ENCODE measurements around the gene MAPK8IP3.

MAPK8IP3 gene

DNA sequence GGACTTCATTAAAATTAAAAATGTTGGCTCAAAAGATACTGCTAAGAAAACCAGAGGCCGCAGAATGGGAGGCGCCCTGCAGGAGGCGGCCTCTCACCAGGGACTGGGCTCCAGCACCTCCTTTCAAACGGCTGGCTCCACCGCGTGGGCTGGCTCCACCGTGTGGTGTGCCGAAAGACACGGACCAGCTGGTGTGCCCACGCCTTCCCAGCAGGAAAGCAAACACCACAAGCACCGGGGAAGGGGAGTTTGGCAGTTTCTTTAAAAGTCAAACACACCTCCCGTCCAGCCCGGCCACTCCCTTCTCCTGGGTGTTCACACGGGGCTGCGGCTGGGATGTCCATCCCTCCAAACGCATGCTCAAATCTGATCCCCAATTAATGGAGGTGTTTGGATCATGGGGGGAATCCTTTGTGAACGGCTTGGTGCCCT is 106.8 kb downstream of the MAPK8IP3 start:
- no peak for DNase-seq (ENCODE audit: low read depth)

DNA sequence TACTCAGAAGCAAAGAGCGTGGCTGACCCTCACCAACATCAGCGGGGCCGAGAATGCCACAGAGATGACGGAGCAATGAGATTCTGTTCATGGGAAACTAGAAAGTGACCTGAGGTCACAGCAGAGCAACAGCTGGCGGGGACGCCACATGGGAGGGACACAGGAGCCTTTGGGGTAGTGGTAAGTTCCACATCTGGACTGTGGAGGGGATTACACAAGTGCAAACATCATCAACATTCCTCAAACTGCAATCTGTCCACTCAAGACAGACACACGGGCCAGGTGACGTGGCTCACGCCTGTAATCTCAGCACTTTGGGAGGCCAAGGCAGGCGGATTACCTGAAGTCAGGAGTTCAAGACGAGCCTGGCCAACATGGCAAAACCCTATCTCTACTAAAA is 109.5 kb downstream of the MAPK8IP3 start:
- no peak for DNase-seq (ENCODE audit: low read depth)

- no peak for DNase-seq (ENCODE audit: low read depth)
Observed at GRCh38 chr16:1816396-1817275, 110.6 kb downstream of the MAPK8IP3 start.

DNA sequence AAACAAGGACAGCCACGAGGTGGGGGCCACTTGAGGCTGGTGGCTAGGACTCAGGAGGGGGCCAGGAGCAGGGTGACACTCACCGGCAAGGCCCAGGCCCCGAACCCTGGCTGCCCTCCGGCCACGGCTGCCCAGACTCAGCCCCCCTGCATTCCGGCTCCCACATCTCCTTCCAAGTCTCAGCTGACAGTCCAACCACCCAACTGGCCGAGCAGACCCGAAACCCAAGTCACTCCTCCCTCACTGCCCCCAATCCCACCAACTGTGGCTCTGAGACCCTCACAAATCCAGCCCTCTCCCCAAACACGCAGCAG is 111.2 kb downstream of the MAPK8IP3 start:
- no peak for DNase-seq (ENCODE audit: low read depth)

- no peak for DNase-seq (ENCODE audit: low read depth)
Observed at GRCh38 chr16:1817716-1818115, 111.7 kb downstream of the MAPK8IP3 start.

DNA sequence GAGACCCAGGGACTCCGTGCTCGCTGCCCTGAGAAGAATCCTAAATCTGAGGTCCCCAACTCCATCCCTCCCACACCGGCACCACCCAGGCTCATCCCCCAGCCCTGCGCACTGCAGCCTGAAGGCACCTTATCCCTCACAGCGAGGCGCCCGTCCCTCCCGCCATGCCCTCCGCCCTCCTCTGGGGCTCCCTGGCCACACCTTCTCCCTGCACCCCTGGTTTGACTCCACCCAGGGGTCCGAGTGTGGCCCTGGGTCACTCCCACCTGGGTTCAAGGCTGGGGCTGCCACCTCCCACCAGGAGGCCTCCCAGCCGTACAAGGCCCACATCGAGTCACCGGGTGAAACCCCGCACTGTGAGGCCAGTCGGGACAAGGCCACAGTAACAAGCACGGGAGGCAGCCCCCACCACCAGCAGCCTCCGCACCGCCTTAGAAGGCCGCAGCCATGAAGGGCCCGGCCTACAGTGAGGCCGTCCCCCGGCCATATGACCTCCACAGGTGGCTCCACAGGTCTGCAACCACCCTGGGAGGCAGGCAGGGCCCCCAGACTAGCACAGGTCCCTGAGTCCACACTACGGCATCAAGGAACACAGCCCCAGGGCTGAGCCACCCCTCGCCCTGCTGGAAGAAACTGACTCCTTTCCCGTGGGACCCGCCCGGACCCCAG is 112.3 kb downstream of the MAPK8IP3 start:
- no peak for DNase-seq (ENCODE audit: low read depth)

GRCh38 chr16:1818873-1819525 is 113.0 kb downstream of the MAPK8IP3 start:
- no peak for DNase-seq (ENCODE audit: low read depth)

DNA sequence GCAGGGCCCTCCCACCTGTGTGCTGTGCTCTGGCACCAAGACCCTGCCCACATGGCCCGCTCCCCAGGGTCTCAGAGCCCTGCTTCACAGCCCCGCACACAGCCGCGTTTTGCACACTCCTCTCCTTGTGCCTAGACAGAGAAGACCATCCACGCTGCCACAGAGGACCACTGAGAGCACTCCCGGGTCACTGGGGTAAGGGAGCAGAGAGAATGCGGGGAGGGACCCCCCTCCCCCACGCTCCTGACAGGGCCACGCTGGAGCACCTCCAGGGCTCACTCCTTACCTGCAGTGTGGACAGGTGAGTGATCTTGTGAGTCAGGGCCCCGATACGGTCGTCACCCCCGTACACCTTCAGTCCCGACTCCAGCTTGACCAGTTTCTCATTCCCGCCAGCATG is 113.6 kb downstream of the MAPK8IP3 start:
- no peak for DNase-seq (ENCODE audit: low read depth)
